ENCODE data around the gene WFDC12. TPM values are rescaled to one million over a fixed set of nuclear protein-coding genes. Genes with fewer than 3 reads are reported as not detected.
"Not testable (repeated sequence)": the region's sequence is repeated elsewhere in the genome, so short reads cannot be mapped to it uniquely, and the experiment has no call there.

The WFDC12 gene
- total and polyA plus RNA-seq, 2 donors (not counting 3 experiments of a cell fraction or from before 2014, with no cell fraction given), result not detected

DNA sequence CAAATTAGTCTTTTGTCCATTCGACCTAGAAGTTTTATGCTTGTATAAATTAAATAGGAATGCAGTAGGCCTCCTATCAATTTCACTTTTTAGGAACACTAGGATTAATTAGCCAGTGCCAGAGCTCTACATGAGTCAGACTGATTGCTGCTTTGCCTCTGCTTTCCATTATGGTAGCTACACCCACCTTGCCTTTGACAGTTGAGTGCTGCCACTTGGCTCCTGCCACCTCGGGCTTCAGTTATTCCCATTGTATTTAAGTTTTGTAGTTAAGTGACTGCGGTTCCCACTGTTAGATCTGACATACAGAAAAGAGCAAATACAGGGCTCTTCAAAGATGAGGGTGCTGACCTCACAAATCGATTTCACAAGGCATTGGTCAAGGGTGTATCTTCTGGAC, 16.6 kb upstream of the WFDC12 start:
- intact Hi-C loops (cut with micrococcal nuclease), result no loop called here
- DNase-seq (ENCODE audit: low read depth, low spot score), result no peak
- Histone ChIP-seq H4K20me1 (replicated peaks; ENCODE audit: control insufficient read depth, extremely low read depth, insufficient read depth, low read length) (no peaks in the 10 kb centered on the region), H3K27me3 (ENCODE audit: control insufficient read depth in 2 of 2, insufficient read depth in 2 of 2, low read length in 2 of 2) (peaks cover 14 to 15% of the 10 kb centered on the region in 2 experiments), H2AFZ (ENCODE audit: low read depth, low read length) (no peak overlapping the region), H3K4me1 (ENCODE audit: control insufficient read depth, extremely low read depth, insufficient read depth, low read length) (no peaks in the 10 kb centered on the region), H3K4me2 (ENCODE audit: insufficient read depth, low read length) (no peak overlapping the region), H3K4me3 (replicated peaks in 1 of 3; ENCODE audit: insufficient read depth in 1 of 3, low read depth in 1 of 3, low read length in 3 of 3) (no peak overlapping the region), H3K9me1 (replicated peaks; ENCODE audit: control insufficient read depth, extremely low read depth, insufficient read depth, low read length) (no peaks in the 10 kb centered on the region), H3K79me2 (ENCODE audit: control insufficient read depth, insufficient read depth, low read length) (no peaks in the 10 kb centered on the region), H3K36me3 (ENCODE audit: control insufficient read depth in 2 of 2, extremely low read depth in 1 of 2, insufficient read depth in 2 of 2, low read length in 2 of 2) (no peaks in the 10 kb centered on the region), H3K9me3 (replicated peaks; ENCODE audit: control insufficient read depth, insufficient read depth, low read length) (no peaks in the 10 kb centered on the region), H3K9ac (replicated peaks; ENCODE audit: extremely low read depth, insufficient read depth, low read length) (no peak overlapping the region), H3K27ac (ENCODE audit: insufficient read depth, low read depth, low read length) (no peak overlapping the region)
- no TSS peak for BruUV-seq (replicated peaks)
- TF ChIP-seq EZH2 (IDR thresholded peaks at IDR 0.05; ENCODE audit: borderline replicate concordance, low read depth, low read length, severe bottlenecking) (no peak), JUN (IDR thresholded peaks at IDR 0.05; ENCODE audit: borderline replicate concordance, insufficient read depth, insufficient read length, low read depth) (no peak), GATA2 (IDR thresholded peaks at IDR 0.05; ENCODE audit: insufficient read depth, insufficient read length, low read depth, low read length) (no peak)
- TF ChIP-seq, protein P1, sequence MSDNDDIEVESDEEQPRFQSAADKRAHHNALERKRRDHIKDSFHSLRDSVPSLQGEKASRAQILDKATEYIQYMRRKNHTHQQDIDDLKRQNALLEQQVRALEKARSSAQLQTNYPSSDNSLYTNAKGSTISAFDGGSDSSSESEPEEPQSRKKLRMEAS (IDR thresholded peaks at IDR 0.05; ENCODE audit: insufficient read depth, insufficient read length), result no peak
- ChIA-PET POLR2A (no interaction called here), CTCF (interaction anchor here (1.2 to 2.7 kb wide), 3 partner anchors 11 to 150 kb away, joined by 3 to 15 read pairs (median 10); no protein-coding TSS in a partner anchor)
- dilution Hi-C loops (cut with MboI; ENCODE audit: extremely low pct_ligation_motif_present, low sequenced_read_pairs), result no loop called here
- FAIRE-seq, result no peak

DNA sequence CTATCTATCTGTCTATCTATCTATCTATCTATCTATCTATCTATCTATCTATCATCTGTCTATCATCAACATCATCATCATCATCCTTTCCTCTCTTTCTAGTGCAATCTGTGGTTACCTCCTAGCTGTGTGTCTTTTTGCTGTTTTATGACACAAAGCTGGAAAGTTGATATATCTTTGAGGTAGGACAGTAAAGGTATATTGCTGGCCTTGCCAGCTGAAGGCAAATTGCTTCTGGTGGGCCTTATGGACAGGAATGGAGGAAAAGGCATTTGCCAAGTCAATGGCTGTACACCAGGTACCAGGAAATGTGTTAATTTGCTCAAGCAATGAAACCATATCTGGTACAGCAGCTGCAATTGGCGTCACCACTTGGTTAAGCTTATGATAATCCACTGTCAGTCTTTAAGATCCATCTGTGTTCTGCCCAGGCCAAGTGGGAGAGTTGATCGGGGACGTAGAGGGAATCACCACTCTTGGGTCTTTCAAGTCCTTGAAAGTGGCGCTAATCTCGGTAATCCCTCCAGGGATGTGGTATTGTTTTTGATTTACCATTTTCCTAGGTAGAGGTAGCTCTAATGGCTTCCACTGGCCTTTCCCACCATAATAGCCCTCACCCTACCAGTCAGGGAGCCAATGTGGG, 15.6 kb upstream of the WFDC12 start:
- H3K4me3 ChIP-seq (replicated peaks in 1 of 3; ENCODE audit: insufficient read depth in 1 of 3, low read depth in 1 of 3, low read length in 3 of 3); H3K4me2 ChIP-seq (ENCODE audit: insufficient read depth, low read length); H3K9ac ChIP-seq (replicated peaks; ENCODE audit: extremely low read depth, insufficient read depth, low read length); H2AFZ ChIP-seq (ENCODE audit: low read depth, low read length); H4K20me1 ChIP-seq (replicated peaks; ENCODE audit: control insufficient read depth, extremely low read depth, insufficient read depth, low read length); H3K27ac ChIP-seq (ENCODE audit: insufficient read depth, low read depth, low read length); BruUV-seq (replicated peaks); dilution Hi-C loops (cut with MboI; ENCODE audit: extremely low pct_ligation_motif_present, low sequenced_read_pairs); H3K36me3 ChIP-seq (ENCODE audit: control insufficient read depth in 2 of 2, extremely low read depth in 1 of 2, insufficient read depth in 2 of 2, low read length in 2 of 2); DNase-seq (ENCODE audit: low read depth, low spot score); H3K9me3 ChIP-seq (replicated peaks; ENCODE audit: control insufficient read depth, insufficient read depth, low read length); POLR2A ChIA-PET; FAIRE-seq; H3K4me1 ChIP-seq (ENCODE audit: control insufficient read depth, extremely low read depth, insufficient read depth, low read length); H3K79me2 ChIP-seq (ENCODE audit: control insufficient read depth, insufficient read depth, low read length); H3K9me1 ChIP-seq (replicated peaks; ENCODE audit: control insufficient read depth, extremely low read depth, insufficient read depth, low read length): not testable (repeated sequence)
- intact Hi-C loops (cut with micrococcal nuclease), result loop anchor here (1.0 kb wide), 1 partner anchor 151 kb away; no protein-coding TSS in a partner anchor
- peaks cover 8 to 11% of the 10 kb centered on the region in 2 experiments for H3K27me3 ChIP-seq (ENCODE audit: control insufficient read depth in 2 of 2, insufficient read depth in 2 of 2, low read length in 2 of 2)
- CTCF ChIA-PET, result interaction anchor here (1.1 to 2.7 kb wide), 12 partner anchors 10 to 154 kb away, joined by 3 to 25 read pairs (median 6); no protein-coding TSS in a partner anchor

Data from endothelial cell of umbilical vein (primary cell).